PFSK-1 (cell line): ENCODE data around the gene IL24.

Source experiments
- FOXP2 ChIP-seq: optimal IDR thresholded peaks from 2 replicates; pipeline ENCODE3; 2011; ENCODE audit warnings: borderline replicate concordance, control low read depth, inconsistent platforms; ENCODE audit not compliant: insufficient read depth; ENCODE audit errors: extremely low read length, extremely low read depth
- POLR2AphosphoS5 ChIP-seq: IDR thresholded peaks from 2 replicates; pipeline ENCODE4 v1.6.1; 2012; ENCODE audit warnings: low read depth, mild to moderate bottlenecking, control low read depth, low read length, moderate library complexity
- REST ChIP-seq, 2 experiments: IDR thresholded peaks; 2 replicates each; pipeline versions ENCODE4 v1.6.1 to v1.8.0; 2011 to 2012; ENCODE audit warnings: low read depth in 2 of 2, low read length in 2 of 2, control low read depth in 1 of 2, inconsistent platforms in 1 of 2, mild to moderate bottlenecking in 1 of 2, moderate library complexity in 1 of 2; ENCODE audit not compliant: insufficient read depth in 1 of 2
- SIN3A ChIP-seq: IDR thresholded peaks from 2 replicates; pipeline ENCODE4 v1.6.1; 2012; ENCODE audit warnings: mild to moderate bottlenecking, low read length, moderate library complexity, borderline replicate concordance; ENCODE audit not compliant: insufficient read depth
- TAF1 ChIP-seq: IDR thresholded peaks from 2 replicates; pipeline ENCODE4 v1.6.1; 2012; ENCODE audit warnings: low read length, control low read depth, borderline replicate concordance; ENCODE audit not compliant: insufficient read depth

Gene IL24

GRCh38 chr1:206949641-206950040 is 52.4 kb downstream of the IL24 start:
- TF ChIP-seq POLR2AphosphoS5 (no peak), REST (IDR thresholded peaks at IDR 0.05; ENCODE audit: insufficient read depth in 1 of 2, low read depth in 2 of 2, low read length in 2 of 2) (no peak), TAF1 (no peak), SIN3A (no peak), FOXP2 (no peak)

- no peak for TF ChIP-seq POLR2AphosphoS5
- TF ChIP-seq REST (IDR thresholded peaks at IDR 0.05; ENCODE audit: insufficient read depth in 1 of 2, low read depth in 2 of 2, low read length in 2 of 2), result no peak
- TF ChIP-seq TAF1, result no peak
- TF ChIP-seq SIN3A, result no peak
- TF ChIP-seq FOXP2, result no peak
Observed at GRCh38 chr1:206951318-206952100, 54.3 kb downstream of the IL24 start.

DNA sequence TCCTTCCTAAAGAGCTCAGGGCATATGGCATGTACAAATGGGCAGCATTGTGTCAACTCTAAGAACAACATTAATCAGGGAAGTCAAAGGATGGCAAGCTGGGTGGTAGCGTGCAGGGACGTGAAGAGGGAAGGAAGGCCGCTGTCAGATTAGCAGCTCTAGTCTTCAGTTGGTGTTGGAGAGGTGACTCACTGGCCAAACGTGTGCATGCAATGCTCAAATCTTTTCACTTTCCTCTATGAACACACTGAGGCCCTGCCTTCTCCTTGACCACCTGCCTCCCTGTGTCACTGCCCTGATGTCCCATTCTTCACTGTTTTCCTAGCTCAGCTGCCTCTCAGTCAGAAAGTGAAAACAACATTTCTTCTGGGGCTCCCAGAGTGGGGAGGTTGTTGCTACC is 54.9 kb downstream of the IL24 start:
- TF ChIP-seq TAF1 (no peak), POLR2AphosphoS5 (no peak), FOXP2 (no peak), SIN3A (no peak), REST (IDR thresholded peaks at IDR 0.05; ENCODE audit: insufficient read depth in 1 of 2, low read depth in 2 of 2, low read length in 2 of 2) (no peak)

DNA sequence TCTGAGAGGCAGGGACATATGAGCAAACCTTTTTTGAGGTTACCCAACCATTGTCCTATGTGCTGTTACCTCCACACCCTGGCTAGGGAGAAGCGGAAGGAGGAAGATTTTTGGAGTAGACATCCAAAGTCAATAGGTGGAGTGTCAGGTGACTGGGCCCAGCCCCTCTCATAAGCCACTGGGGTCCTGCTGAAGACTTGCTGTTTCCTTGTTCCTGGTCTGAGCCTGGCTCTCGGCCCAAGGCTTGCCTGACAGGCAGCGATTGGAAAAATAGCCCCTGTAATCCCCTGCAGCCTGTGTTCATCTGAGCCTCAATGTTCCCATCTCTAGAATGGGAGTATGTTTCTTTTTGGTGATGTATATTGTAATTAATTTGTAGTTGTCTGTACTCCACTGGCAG is 55.9 kb downstream of the IL24 start:
- TF ChIP-seq FOXP2 (no peak), POLR2AphosphoS5 (no peak), SIN3A (no peak), REST (IDR thresholded peaks at IDR 0.05; ENCODE audit: insufficient read depth in 1 of 2, low read depth in 2 of 2, low read length in 2 of 2) (no peak), TAF1 (no peak)
